HCT116 (cell line): Measurements from ENCODE around the gene DIS3L2. TPM values are rescaled to one million over a fixed set of nuclear protein-coding genes. Genes with fewer than 3 reads are reported as not detected.

Experiments
- ATAC-seq: fragments of 200-7000 bp; cut with Tn5 transposase; 2 replicates; pipeline ENCODE4 v1.9.1; 2020; ENCODE audit warnings: mild to moderate bottlenecking, moderate library complexity
- BruUV-seq: library from RNA; stranded (reverse); fragments of 400-500 nt; replicated peaks from 2 replicates; lab custom pipeline; 2021; lab: Mats Ljungman, UMichigan
- CTCF ChIA-PET: fragments of 300-600 bp; sonication (Branson Sonifier 250); formaldehyde crosslinking; loops from one replicate; lab custom pipeline; 2021; ENCODE audit warnings: antibody characterized with exemption; lab: Charles Lee
- POLR2A ChIA-PET: fragments of 300-600, 350-600 bp; sonication (Branson Sonifier 250); formaldehyde crosslinking; loops from one replicate; lab custom pipeline; 2021; ENCODE audit warnings: antibody characterized with exemption; lab: Charles Lee
- RAD21 ChIA-PET, 2 experiments: fragments of 300-600 bp; sonication (Branson Sonifier 250); formaldehyde crosslinking; loops; one replicate each; lab custom pipeline; 2023; ENCODE audit warnings: low total read pairs in 2 of 2; ENCODE audit not compliant: uncharacterized antibody in 2 of 2, unreplicated experiment in 2 of 2, low non-redundant PET in 1 of 2; lab: Charles Lee
- DNase-seq: peaks from one replicate; pipeline ENCODE4 v3.0.0-alpha.2; 2010; ENCODE audit warnings: low read depth, low spot score
- H2AFZ ChIP-seq: fragments of 200-600 bp; shearing (Covaris generic), sonication (generic); 2 replicates; pipeline ENCODE4 v1.6.1; 2017; ENCODE audit warnings: low read depth, mixed run types, mixed read lengths, antibody characterized with exemption, low read length; ENCODE audit not compliant: poor library complexity, severe bottlenecking
- H3K27ac ChIP-seq: 2 replicates; pipeline ENCODE4 v1.5.1; 2012; ENCODE audit warnings: low read depth, low read length
- H3K27me3 ChIP-seq: fragments of 200-600 bp; sonication (generic); 2 replicates; pipeline ENCODE4 v1.6.1; 2016; ENCODE audit warnings: mixed run types, low read length, mixed read lengths; ENCODE audit not compliant: insufficient read depth
- H3K36me3 ChIP-seq, 2 experiments: fragments of 200-500 bp in 1 of 2; fragments of 200-600 bp in 1 of 2; sonication (Bioruptor generic) in 1 of 2; sonication (generic) in 1 of 2; 2 replicates each; pipeline versions ENCODE4 v1.5.1 to v1.6.1; 2014 to 2016; ENCODE audit warnings: low read length in 2 of 2, inconsistent platforms in 1 of 2, mixed read lengths in 1 of 2, mixed run types in 1 of 2; ENCODE audit not compliant: insufficient read depth in 2 of 2, control insufficient read depth in 1 of 2
- H3K4me1 ChIP-seq, 2 experiments: fragments of 200-600 bp in 1 of 2; sonication (generic) in 1 of 2; 2 replicates each; pipeline versions ENCODE4 v1.5.1 to v1.6.1; 2012 to 2017; ENCODE audit warnings: low read length in 2 of 2, inconsistent platforms in 1 of 2, mild to moderate bottlenecking in 1 of 2, mixed read lengths in 1 of 2, mixed run types in 1 of 2, moderate library complexity in 1 of 2; ENCODE audit not compliant: insufficient read depth in 2 of 2, control insufficient read depth in 1 of 2
- H3K4me2 ChIP-seq: fragments of 200-600 bp; sonication (generic); 2 replicates; pipeline ENCODE4 v1.6.1; 2017; ENCODE audit warnings: mixed run types, low read length, mixed read lengths
- H3K4me3 ChIP-seq, 2 experiments: fragments of 200-600 bp in 1 of 2; sonication (generic) in 1 of 2; replicated peaks in 1 of 2; 2 replicates each; pipeline ENCODE4 v1.5.1; 2011 to 2016; ENCODE audit warnings: low read length in 2 of 2, control low read depth in 1 of 2, low read depth in 1 of 2, mild to moderate bottlenecking in 1 of 2, mixed read lengths in 1 of 2, mixed run types in 1 of 2
- H3K79me2 ChIP-seq: fragments of 200-600 bp; sonication (generic); 2 replicates; pipeline ENCODE4 v1.6.1; 2017; ENCODE audit warnings: mild to moderate bottlenecking, mixed run types, low read length, moderate library complexity, mixed read lengths; ENCODE audit not compliant: insufficient read depth
- H3K9ac ChIP-seq: fragments of 200-600 bp; sonication (generic); 2 replicates; pipeline ENCODE4 v1.6.1; 2016; ENCODE audit warnings: low read length, mixed read lengths
- H3K9me2 ChIP-seq: fragments of 200-600 bp; sonication (generic), shearing (Covaris generic); 2 replicates; pipeline ENCODE4 v1.6.1; 2017; ENCODE audit warnings: mixed run types, mild to moderate bottlenecking, moderate library complexity; ENCODE audit not compliant: insufficient read depth
- H3K9me3 ChIP-seq, 2 experiments: fragments of 200-500 bp in 1 of 2; fragments of 200-600 bp in 1 of 2; sonication (Bioruptor generic) in 1 of 2; sonication (generic) in 1 of 2; 2 replicates each; pipeline ENCODE4 v1.6.1; 2014 to 2017; ENCODE audit warnings: low read length in 2 of 2, mixed read lengths in 2 of 2, inconsistent platforms in 1 of 2, low read depth in 1 of 2, mild to moderate bottlenecking in 1 of 2, mixed run types in 1 of 2, moderate library complexity in 1 of 2; ENCODE audit not compliant: control insufficient read depth in 1 of 2, insufficient read depth in 1 of 2
- H4K20me1 ChIP-seq: fragments of 200-600 bp; sonication (generic), shearing (Covaris generic); 2 replicates; pipeline ENCODE4 v1.6.1; 2017; ENCODE audit warnings: mixed run types, mild to moderate bottlenecking, moderate library complexity; ENCODE audit not compliant: insufficient read depth
- CBX3 ChIP-seq: IDR thresholded peaks from 2 replicates; pipeline ENCODE4 v1.6.1; 2012; ENCODE audit warnings: low read depth
- CEBPB ChIP-seq: IDR thresholded peaks from 2 replicates; pipeline ENCODE4 v1.6.1; 2012; ENCODE audit warnings: low read depth
- CTCF ChIP-seq, 3 experiments: fragments of 200-600 bp in 1 of 3; sonication (generic) in 1 of 3; IDR thresholded peaks in 2 of 3; conservative IDR thresholded peaks in 1 of 3; 2 replicates each; pipeline ENCODE4 v1.5.1; 2012 to 2017; ENCODE audit warnings: low read depth in 2 of 3, low read length in 2 of 3, antibody characterized with exemption in 1 of 3, borderline replicate concordance in 1 of 3, control low read depth in 1 of 3, mild to moderate bottlenecking in 1 of 3, mixed read lengths in 1 of 3, mixed run types in 1 of 3, moderate library complexity in 1 of 3; ENCODE audit not compliant: insufficient read depth in 1 of 3
- EGR1 ChIP-seq: IDR thresholded peaks from 2 replicates; pipeline ENCODE4 v1.6.1; 2012; ENCODE audit warnings: low read depth
- ELF1 ChIP-seq: IDR thresholded peaks from 2 replicates; pipeline ENCODE4 v1.6.1; 2012; ENCODE audit warnings: low read depth, borderline replicate concordance
- EZH2 ChIP-seq: fragments of 200-600 bp; sonication (generic); IDR thresholded peaks from 2 replicates; pipeline ENCODE4 v1.6.1; 2017; ENCODE audit warnings: antibody characterized with exemption, mixed run types
- EZH2phosphoT487 ChIP-seq: fragments of 200-600 bp; IDR thresholded peaks from 2 replicates; pipeline ENCODE4 v1.6.1; 2018; ENCODE audit warnings: antibody characterized with exemption, borderline replicate concordance
- FOSL1 ChIP-seq: IDR thresholded peaks from 2 replicates; pipeline ENCODE4 v1.6.1; 2012; ENCODE audit warnings: low read depth
- JUND ChIP-seq: IDR thresholded peaks from 2 replicates; pipeline ENCODE4 v1.6.1; 2012
- MAX ChIP-seq: IDR thresholded peaks from 2 replicates; pipeline ENCODE4 v1.6.1; 2012
- POLR2AphosphoS5 ChIP-seq: IDR thresholded peaks from 2 replicates; pipeline ENCODE4 v1.6.1; 2011; ENCODE audit warnings: mild to moderate bottlenecking, low read depth, low read length, moderate library complexity
- RAD21 ChIP-seq: IDR thresholded peaks from 2 replicates; pipeline ENCODE4 v1.6.1; 2012; ENCODE audit warnings: low read depth, mild to moderate bottlenecking
- SIN3A ChIP-seq: IDR thresholded peaks from 2 replicates; pipeline ENCODE4 v1.6.1; 2012; ENCODE audit warnings: low read depth
- SP1 ChIP-seq: IDR thresholded peaks from 2 replicates; pipeline ENCODE4 v1.6.1; 2012; ENCODE audit warnings: low read depth
- SRF ChIP-seq: IDR thresholded peaks from 2 replicates; pipeline ENCODE4 v1.6.1; 2012; ENCODE audit warnings: low read depth
- TCF7L2 ChIP-seq: IDR thresholded peaks from 2 replicates; pipeline ENCODE4 v1.7.0; 2011; ENCODE audit warnings: borderline replicate concordance, inconsistent platforms; ENCODE audit not compliant: insufficient read depth, insufficient read length; ENCODE audit errors: extremely low read depth
- intact Hi-C: fragments of 100-400 bp; cut with micrococcal nuclease; formaldehyde crosslinking; loops from 2 replicates; pipeline ENCODE4 v1.10.0; 2022
- total RNA-seq: library from RNA; stranded (reverse); gene quantifications from one replicate; pipeline ENCODE4 v1.2.1, GENCODE V29; 2021; ENCODE audit not compliant: unreplicated experiment
- TF ChIP-seq, protein P1 (sequence below): IDR thresholded peaks from 2 replicates; pipeline ENCODE4 v1.6.1; 2011; ENCODE audit warnings: mild to moderate bottlenecking, low read length, moderate library complexity; ENCODE audit not compliant: insufficient replicate concordance; ENCODE audit errors: extremely low read depth
- TF ChIP-seq, protein P2 (sequence below): IDR thresholded peaks from 2 replicates; pipeline ENCODE4 v1.6.1; 2012

DIS3L2 gene
- total RNA-seq, 1 experiment from 2014 or later: 42.5 TPM

- intact Hi-C loops: no loop called here
- H4K20me1 ChIP-seq: no peaks in the 10 kb centered on the region
- H3K27ac ChIP-seq: no peak overlapping the region
- H3K9ac ChIP-seq: no peak overlapping the region
- POLR2A ChIA-PET: interaction anchor here (1.3 kb wide), 1 partner anchor 13 kb away, joined by 5 read pairs; no protein-coding TSS in a partner anchor
- peaks cover 0 to 4% of the 10 kb centered on the region in 2 experiments; a peak in 1 of 4 replicates for H3K4me1 ChIP-seq
- no peaks in the 10 kb centered on the region for H3K9me2 ChIP-seq
- no peaks in the 10 kb centered on the region for H3K36me3 ChIP-seq
- H3K27me3 ChIP-seq: no peaks in the 10 kb centered on the region
- ATAC-seq (no peak), DNase-seq (no peak)
- CTCF ChIA-PET: no interaction called here
- TF ChIP-seq MAX (no peak), RAD21 (no peak), SIN3A (no peak), FOSL1 (no peak), EZH2phosphoT487 (no peak), JUND (no peak), SRF (no peak), EGR1 (no peak), TCF7L2 (no peak)
- TF ChIP-seq, all 23 proteins: peak for 0
- no TSS peak for BruUV-seq
- no peaks in the 10 kb centered on the region for H3K9me3 ChIP-seq
- no peak overlapping the region for H3K4me2 ChIP-seq
- H3K4me3 ChIP-seq: no peak overlapping the region
- RAD21 ChIA-PET: no interaction called here
- no peak overlapping the region for H2AFZ ChIP-seq
- peaks cover 5% of the 10 kb centered on the region; the same call in 1 of the 2 replicates for H3K79me2 ChIP-seq
Observed at GRCh38 chr2:232073699-232074098, 112.2 kb downstream of the DIS3L2 start.

GRCh38 chr2:232075080-232075479 lies 113.6 kb downstream of the DIS3L2 start:
- Histone ChIP-seq H3K27me3 (no peaks in the 10 kb centered on the region), H3K9me2 (no peaks in the 10 kb centered on the region), H2AFZ (no peak overlapping the region), H4K20me1 (no peaks in the 10 kb centered on the region), H3K4me3 (no peak overlapping the region), H3K27ac (no peak overlapping the region), H3K36me3 (no peaks in the 10 kb centered on the region), H3K9ac (no peak overlapping the region), H3K9me3 (no peaks in the 10 kb centered on the region), H3K4me1 (peaks cover 0 to 4% of the 10 kb centered on the region in 2 experiments; a peak in 1 of 4 replicates), H3K4me2 (no peak overlapping the region), H3K79me2 (peaks cover 5% of the 10 kb centered on the region; the same call in 1 of the 2 replicates)
- ATAC-seq (no peak), DNase-seq (no peak)
- ChIA-PET CTCF (no interaction called here), RAD21 (no interaction called here), POLR2A (no interaction called here)
- no TSS peak for BruUV-seq
- intact Hi-C loops: no loop called here
- no peak for TF ChIP-seq SIN3A
- TF ChIP-seq TCF7L2: no peak
- TF ChIP-seq, protein P1, sequence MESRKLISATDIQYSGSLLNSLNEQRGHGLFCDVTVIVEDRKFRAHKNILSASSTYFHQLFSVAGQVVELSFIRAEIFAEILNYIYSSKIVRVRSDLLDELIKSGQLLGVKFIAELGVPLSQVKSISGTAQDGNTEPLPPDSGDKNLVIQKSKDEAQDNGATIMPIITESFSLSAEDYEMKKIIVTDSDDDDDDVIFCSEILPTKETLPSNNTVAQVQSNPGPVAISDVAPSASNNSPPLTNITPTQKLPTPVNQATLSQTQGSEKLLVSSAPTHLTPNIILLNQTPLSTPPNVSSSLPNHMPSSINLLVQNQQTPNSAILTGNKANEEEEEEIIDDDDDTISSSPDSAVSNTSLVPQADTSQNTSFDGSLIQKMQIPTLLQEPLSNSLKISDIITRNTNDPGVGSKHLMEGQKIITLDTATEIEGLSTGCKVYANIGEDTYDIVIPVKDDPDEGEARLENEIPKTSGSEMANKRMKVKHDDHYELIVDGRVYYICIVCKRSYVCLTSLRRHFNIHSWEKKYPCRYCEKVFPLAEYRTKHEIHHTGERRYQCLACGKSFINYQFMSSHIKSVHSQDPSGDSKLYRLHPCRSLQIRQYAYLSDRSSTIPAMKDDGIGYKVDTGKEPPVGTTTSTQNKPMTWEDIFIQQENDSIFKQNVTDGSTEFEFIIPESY: no peak
- TF ChIP-seq CBX3: no peak
- no peak for TF ChIP-seq EZH2
- TF ChIP-seq SP1: no peak
- TF ChIP-seq CTCF (IDR thresholded peaks at IDR 0.05 in 2 of 3, conservative IDR thresholded peaks at IDR 0.05 in 1 of 3; ENCODE audit: borderline replicate concordance in 1 of 3, insufficient read depth in 1 of 3, low read depth in 2 of 3, low read length in 2 of 3): no peak
- TF ChIP-seq, protein P2, sequence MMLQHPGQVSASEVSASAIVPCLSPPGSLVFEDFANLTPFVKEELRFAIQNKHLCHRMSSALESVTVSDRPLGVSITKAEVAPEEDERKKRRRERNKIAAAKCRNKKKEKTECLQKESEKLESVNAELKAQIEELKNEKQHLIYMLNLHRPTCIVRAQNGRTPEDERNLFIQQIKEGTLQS: no peak
- no peak for TF ChIP-seq POLR2AphosphoS5
- TF ChIP-seq ELF1: no peak
- no peak for TF ChIP-seq JUND
- TF ChIP-seq FOSL1: no peak
- no peak for TF ChIP-seq CEBPB
